Fibroblast of lung (primary cell): ENCODE results near the gene ALG12. TPM values are rescaled to one million over a fixed set of nuclear protein-coding genes. Genes with fewer than 3 reads are reported as not detected.

Experiments used
- DNase-seq, 2 donors: peaks; one replicate each; pipeline versions ENCODE4 v3.0.0 to v3.0.0-alpha.2; 2010; ENCODE audit warnings: low read depth in 2 of 2
- H2AFZ ChIP-seq: 2 replicates; pipeline ENCODE4 v1.5.1; 2012; ENCODE audit warnings: low read length, control low read depth, inconsistent platforms
- H3K27ac ChIP-seq: 2 replicates; pipeline ENCODE4 v1.5.1; 2011; ENCODE audit warnings: low read length, control low read depth; ENCODE audit not compliant: insufficient read depth
- H3K27me3 ChIP-seq: 2 replicates; pipeline ENCODE4 v1.5.1; 2011; ENCODE audit warnings: mild to moderate bottlenecking, low read length; ENCODE audit not compliant: control insufficient read depth, insufficient read depth
- H3K36me3 ChIP-seq: 2 replicates; pipeline ENCODE4 v1.5.1; 2011; ENCODE audit warnings: low read length; ENCODE audit not compliant: control insufficient read depth, insufficient read depth
- H3K4me1 ChIP-seq: 2 replicates; pipeline ENCODE4 v1.5.1; 2011; ENCODE audit warnings: low read length; ENCODE audit not compliant: control insufficient read depth, insufficient read depth; ENCODE audit errors: extremely low read depth
- H3K4me2 ChIP-seq: 2 replicates; pipeline ENCODE4 v1.5.1; 2011; ENCODE audit warnings: low read length, control low read depth; ENCODE audit not compliant: insufficient read depth; ENCODE audit errors: extremely low read depth
- H3K4me3 ChIP-seq, 4 experiments: fragments of 200-600 bp in 1 of 4; sonication (generic) in 1 of 4; replicated peaks in 1 of 4; 2 replicates each; pipeline ENCODE4 v1.5.1; 2011 to 2016; ENCODE audit warnings: low read length in 4 of 4, low read depth in 3 of 4, mild to moderate bottlenecking in 3 of 4, control low read depth in 2 of 4, inconsistent platforms in 1 of 4, mixed read lengths in 1 of 4; ENCODE audit not compliant: insufficient read depth in 1 of 4; ENCODE audit errors: control extremely low read depth in 1 of 4
- H3K79me2 ChIP-seq: 2 replicates; pipeline ENCODE4 v1.5.1; 2012; ENCODE audit warnings: mild to moderate bottlenecking, low read length, inconsistent platforms; ENCODE audit not compliant: control insufficient read depth, insufficient read depth
- H3K9ac ChIP-seq: 2 replicates; pipeline ENCODE4 v1.5.1; 2011; ENCODE audit warnings: mild to moderate bottlenecking, low read length, control low read depth; ENCODE audit not compliant: insufficient read depth
- H3K9me3 ChIP-seq: 2 replicates; pipeline ENCODE4 v1.5.1; 2012; ENCODE audit warnings: low read depth, low read length; ENCODE audit not compliant: control insufficient read depth, insufficient read depth
- H4K20me1 ChIP-seq: 2 replicates; pipeline ENCODE4 v1.5.1; 2011; ENCODE audit warnings: low read length; ENCODE audit not compliant: control insufficient read depth, insufficient read depth; ENCODE audit errors: extremely low read depth
- EZH2 ChIP-seq: IDR thresholded peaks from 2 replicates; pipeline ENCODE4 v1.5.1; 2012; ENCODE audit warnings: low read length, control low read depth, mild to moderate bottlenecking; ENCODE audit errors: missing control alignments
- polyA plus RNA-seq, 2 donors: library from polyadenylated mRNA; depleted of rRNA in 1 of 2; stranded (reverse) in 1 of 2; unstranded in 1 of 2; fragments of >200 nt; gene quantifications; 2 replicates each; pipeline ENCODE4 v1.2.1, GENCODE V29; 2011 to 2012; ENCODE audit warnings: missing spikeins in 1 of 2
- total RNA-seq: library from RNA; depleted of rRNA; stranded (reverse); fragments of >200 nt; gene quantifications from 2 replicates; pipeline ENCODE4 v1.2.1, GENCODE V29; 2014
- TF ChIP-seq, protein P1 (sequence below), 2 donors: IDR thresholded peaks in 1 of 2; conservative IDR thresholded peaks in 1 of 2; 1 replicate in 1 of 2; 2 replicates in 1 of 2; pipeline ENCODE4 v1.5.1; 2011 to 2012; ENCODE audit warnings: low read length in 2 of 2, control low read depth in 1 of 2, inconsistent platforms in 1 of 2, low read depth in 1 of 2, mild to moderate bottlenecking in 1 of 2

The ALG12 gene
- total and polyA plus RNA-seq, 2 donors (not counting 1 experiment from before 2014, with no cell fraction given): 9.6 to 19.0 TPM

DNA sequence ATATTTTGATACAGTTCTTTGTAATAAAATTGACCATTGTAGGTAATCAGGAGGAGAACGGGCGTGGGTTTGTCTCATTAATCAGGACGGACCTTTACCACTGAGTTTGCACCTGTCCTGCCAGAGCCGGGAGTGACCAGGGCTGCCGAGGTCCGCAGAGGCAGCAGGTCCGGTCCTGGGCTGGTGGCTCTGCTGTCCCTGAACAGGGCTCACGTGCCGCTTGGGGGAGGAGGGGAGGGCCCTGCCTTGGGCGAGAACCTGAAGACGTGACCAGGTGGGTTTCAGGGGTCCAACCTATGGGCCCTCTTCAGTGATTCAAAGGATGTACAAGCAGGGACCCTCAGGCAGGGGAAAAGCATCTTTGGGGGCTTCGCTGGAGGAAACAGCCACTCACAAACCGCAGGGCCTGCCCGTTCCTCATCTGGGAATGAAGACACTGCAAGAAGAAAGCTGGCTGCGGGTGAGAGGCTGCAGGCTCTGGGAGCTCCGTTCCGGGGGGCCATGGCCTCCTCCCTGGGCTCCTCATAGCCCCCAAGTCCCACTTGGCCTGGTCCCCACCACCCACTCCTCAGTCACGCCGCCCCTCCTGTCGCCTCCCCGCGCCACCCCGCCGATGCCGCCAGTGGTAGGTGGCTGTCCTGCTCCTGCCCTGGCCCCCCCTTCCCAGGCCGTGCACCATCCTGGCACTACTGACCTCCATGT, 9.4 kb upstream of the ALG12 start:
- Histone ChIP-seq H3K9me3 (no peaks in the 10 kb centered on the region), H3K4me1 (no peaks in the 10 kb centered on the region), H3K79me2 (no peaks in the 10 kb centered on the region), H3K36me3 (peaks cover 5% of the 10 kb centered on the region), H3K4me3 (no peak overlapping the region), H2AFZ (no peak overlapping the region), H3K27me3 (no peaks in the 10 kb centered on the region), H3K4me2 (no peak overlapping the region), H3K9ac (no peak overlapping the region), H4K20me1 (no peaks in the 10 kb centered on the region), H3K27ac (no peak overlapping the region)
- no peak for TF ChIP-seq EZH2
- TF ChIP-seq, protein P1, sequence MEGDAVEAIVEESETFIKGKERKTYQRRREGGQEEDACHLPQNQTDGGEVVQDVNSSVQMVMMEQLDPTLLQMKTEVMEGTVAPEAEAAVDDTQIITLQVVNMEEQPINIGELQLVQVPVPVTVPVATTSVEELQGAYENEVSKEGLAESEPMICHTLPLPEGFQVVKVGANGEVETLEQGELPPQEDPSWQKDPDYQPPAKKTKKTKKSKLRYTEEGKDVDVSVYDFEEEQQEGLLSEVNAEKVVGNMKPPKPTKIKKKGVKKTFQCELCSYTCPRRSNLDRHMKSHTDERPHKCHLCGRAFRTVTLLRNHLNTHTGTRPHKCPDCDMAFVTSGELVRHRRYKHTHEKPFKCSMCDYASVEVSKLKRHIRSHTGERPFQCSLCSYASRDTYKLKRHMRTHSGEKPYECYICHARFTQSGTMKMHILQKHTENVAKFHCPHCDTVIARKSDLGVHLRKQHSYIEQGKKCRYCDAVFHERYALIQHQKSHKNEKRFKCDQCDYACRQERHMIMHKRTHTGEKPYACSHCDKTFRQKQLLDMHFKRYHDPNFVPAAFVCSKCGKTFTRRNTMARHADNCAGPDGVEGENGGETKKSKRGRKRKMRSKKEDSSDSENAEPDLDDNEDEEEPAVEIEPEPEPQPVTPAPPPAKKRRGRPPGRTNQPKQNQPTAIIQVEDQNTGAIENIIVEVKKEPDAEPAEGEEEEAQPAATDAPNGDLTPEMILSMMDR (conservative IDR thresholded peaks at IDR 0.05 in 1 of 2, IDR thresholded peaks at IDR 0.05 in 1 of 2; ENCODE audit: low read depth in 1 of 2, low read length in 2 of 2): no peak
- no peak for DNase-seq

- no peak for DNase-seq
- H3K36me3 ChIP-seq: peaks cover 5% of the 10 kb centered on the region
- H3K79me2 ChIP-seq: no peaks in the 10 kb centered on the region
- H3K27ac ChIP-seq: no peak overlapping the region
- no peak overlapping the region for H3K9ac ChIP-seq
- no peaks in the 10 kb centered on the region for H3K9me3 ChIP-seq
- no peak overlapping the region for H3K4me3 ChIP-seq
- TF ChIP-seq, protein P1 (conservative IDR thresholded peaks at IDR 0.05 in 1 of 2, IDR thresholded peaks at IDR 0.05 in 1 of 2; ENCODE audit: low read depth in 1 of 2, low read length in 2 of 2): no peak
- no peak for TF ChIP-seq EZH2
- H2AFZ ChIP-seq: no peak overlapping the region
- H3K4me1 ChIP-seq: no peaks in the 10 kb centered on the region
- no peak overlapping the region for H3K4me2 ChIP-seq
- H3K27me3 ChIP-seq: no peaks in the 10 kb centered on the region
- H4K20me1 ChIP-seq: no peaks in the 10 kb centered on the region
Observed at GRCh38 chr22:49926916-49927315, 8.7 kb upstream of the ALG12 start.

DNA sequence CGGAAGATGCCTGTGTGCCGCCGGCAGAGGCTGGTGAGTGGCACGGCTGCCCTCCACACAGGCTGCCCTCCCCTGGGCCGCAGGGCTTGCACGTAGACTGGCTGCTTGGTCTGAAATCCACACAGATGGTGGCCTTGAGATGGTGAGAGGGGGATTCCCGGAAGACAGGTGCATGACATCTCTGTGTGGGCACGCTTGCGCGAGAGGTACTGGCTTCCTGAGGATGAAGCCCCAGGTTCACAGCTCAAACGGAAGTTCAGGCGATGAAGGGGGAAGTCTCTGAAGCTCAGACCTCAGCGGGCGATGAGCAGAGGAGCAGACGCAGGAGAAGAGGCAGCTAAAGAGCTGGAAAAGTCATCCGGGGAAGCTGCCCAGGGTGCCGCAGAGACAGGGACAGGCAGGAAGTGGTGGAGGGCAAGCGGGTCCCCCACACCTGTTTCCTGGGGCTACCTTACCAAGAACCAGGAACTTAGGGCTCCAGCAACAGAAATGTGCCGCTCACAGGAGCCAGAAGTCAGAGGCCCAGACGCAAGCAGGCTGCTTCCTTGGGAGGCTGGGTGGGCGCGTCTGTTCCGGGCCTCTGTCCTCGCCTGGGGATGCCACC, 7.4 kb upstream of the ALG12 start:
- H3K4me1 ChIP-seq: no peaks in the 10 kb centered on the region
- no peaks in the 10 kb centered on the region for H3K27me3 ChIP-seq
- no peaks in the 10 kb centered on the region for H4K20me1 ChIP-seq
- H3K9ac ChIP-seq: no peak overlapping the region
- DNase-seq: no peak
- H3K4me2 ChIP-seq: no peak overlapping the region
- peaks cover 8% of the 10 kb centered on the region for H3K36me3 ChIP-seq
- no peaks in the 10 kb centered on the region for H3K79me2 ChIP-seq
- no peak for TF ChIP-seq EZH2
- TF ChIP-seq, protein P1 (conservative IDR thresholded peaks at IDR 0.05 in 1 of 2, IDR thresholded peaks at IDR 0.05 in 1 of 2; ENCODE audit: low read depth in 1 of 2, low read length in 2 of 2): no peak
- no peaks in the 10 kb centered on the region for H3K9me3 ChIP-seq
- no peak overlapping the region for H3K4me3 ChIP-seq
- no peak overlapping the region for H3K27ac ChIP-seq
- H2AFZ ChIP-seq: no peak overlapping the region
